ENCODE results near the gene C13orf46. TPM values are rescaled to one million over a fixed set of nuclear protein-coding genes. Genes with fewer than 3 reads are reported as not detected.

The C13orf46 gene
- total and polyA plus RNA-seq, 4 experiments from 2014 or later = 1.5 to 14.2 (median 13.9) TPM; not detected in 1

- Mint-ChIP-seq H3K4me3 (no peak overlapping the region), H3K4me1 (peaks cover 0 to 6% (median under 1%) of the 10 kb centered on the region in 4 donors), H3K36me3 (peaks cover 37 to 51% of the 10 kb centered on the region in 2 donors), H3K9me3 (peaks cover 0 to 1% (median 0%) of the 10 kb centered on the region in 8 donors), H3K27ac (peak overlapping the region in 2 of 7 donors; percentile 17 to 30), H3K27me3 (no peaks in the 10 kb centered on the region)
- no peaks in the 10 kb centered on the region for H3K27me3 ChIP-seq (ENCODE audit: insufficient read depth, low read length)
- POLR2A ChIA-PET (ENCODE audit: partially characterized antibody) = interaction anchor here (0.6 to 1.4 kb wide), 6 partner anchors 9 to 293 kb away, joined by 3 to 4 read pairs (median 3); no protein-coding TSS in a partner anchor
- H3K36me3 ChIP-seq (ENCODE audit: insufficient read depth, low read length) = peaks cover 46% of the 10 kb centered on the region
- no peaks in the 10 kb centered on the region for H3K4me1 ChIP-seq (ENCODE audit: insufficient read depth, low read length)
- no peak overlapping the region for H3K4me3 ChIP-seq (ENCODE audit: low read length in 2 of 2)
- no peaks in the 10 kb centered on the region for H3K9me3 ChIP-seq (ENCODE audit: control insufficient read depth in 1 of 2, low read length in 2 of 2)
- no peak overlapping the region for H3K27ac ChIP-seq (ENCODE audit: low read depth, low read length)
- intact Hi-C loops (cut with micrococcal nuclease) = loop anchor here (10.0 kb wide), 1 partner anchor 62 kb away; no protein-coding TSS in a partner anchor
- peak in 1 of 5 donors; percentile 33 for DNase-seq
- CTCF ChIA-PET (ENCODE audit: partially characterized antibody) = interaction anchor here (1.0 kb wide), 1 partner anchor 9 kb away, joined by 3 read pairs; no protein-coding TSS in a partner anchor
Measured at GRCh38 chr13:114002771-114003321, 29.0 kb upstream of the C13orf46 start.

- Mint-ChIP-seq H3K4me3 (no peak overlapping the region), H3K27ac (peak overlapping the region in 2 of 7 donors; percentile 30 to 55), H3K9me3 (peaks cover 0 to 3% (median 0%) of the 10 kb centered on the region in 8 donors), H3K27me3 (no peaks in the 10 kb centered on the region), H3K36me3 (peaks cover 43 to 55% of the 10 kb centered on the region in 2 donors), H3K4me1 (peaks cover 0 to 6% (median under 1%) of the 10 kb centered on the region in 4 donors)
- H3K9me3 ChIP-seq (ENCODE audit: control insufficient read depth in 1 of 2, low read length in 2 of 2) = no peaks in the 10 kb centered on the region
- intact Hi-C loops (cut with micrococcal nuclease) = loop anchor here (10.0 kb wide), 1 partner anchor 63 kb away; no protein-coding TSS in a partner anchor
- CTCF ChIA-PET (ENCODE audit: partially characterized antibody) = no interaction called here
- no peaks in the 10 kb centered on the region for H3K4me1 ChIP-seq (ENCODE audit: insufficient read depth, low read length)
- POLR2A ChIA-PET (ENCODE audit: partially characterized antibody) = no interaction called here
- peaks cover 53% of the 10 kb centered on the region for H3K36me3 ChIP-seq (ENCODE audit: insufficient read depth, low read length)
- H3K4me3 ChIP-seq (ENCODE audit: low read length in 2 of 2) = no peak overlapping the region
- H3K27me3 ChIP-seq (ENCODE audit: insufficient read depth, low read length) = no peaks in the 10 kb centered on the region
- H3K27ac ChIP-seq (ENCODE audit: low read depth, low read length) = no peak overlapping the region
- no peak for DNase-seq
Measured at GRCh38 chr13:114002009-114002544, 28.2 kb upstream of the C13orf46 start.

- H3K4me3 ChIP-seq (ENCODE audit: low read length in 2 of 2) = no peak overlapping the region
- intact Hi-C loops (cut with micrococcal nuclease) = loop anchor here (10.0 kb wide), 1 partner anchor 63 kb away; no protein-coding TSS in a partner anchor
- no peaks in the 10 kb centered on the region for H3K27me3 Mint-ChIP-seq
Measured at GRCh38 chr13:114001331-114002008, 27.6 kb upstream of the C13orf46 start.

GRCh38 chr13:114000151-114001040 is 26.5 kb upstream of the C13orf46 start:
- peak in 1 of 5 donors; percentile 20 for DNase-seq
- Histone ChIP-seq H3K4me1 (ENCODE audit: insufficient read depth, low read length) (no peaks in the 10 kb centered on the region), H3K36me3 (ENCODE audit: insufficient read depth, low read length) (peaks cover 64% of the 10 kb centered on the region), H3K27me3 (ENCODE audit: insufficient read depth, low read length) (no peaks in the 10 kb centered on the region), H3K27ac (ENCODE audit: low read depth, low read length) (no peak overlapping the region), H3K4me3 (ENCODE audit: low read length in 2 of 2) (no peak overlapping the region), H3K9me3 (ENCODE audit: control insufficient read depth in 1 of 2, low read length in 2 of 2) (no peaks in the 10 kb centered on the region)
- ChIA-PET POLR2A (ENCODE audit: partially characterized antibody) (no interaction called here), CTCF (ENCODE audit: partially characterized antibody) (no interaction called here)
- peaks cover 0 to 6% (median under 1%) of the 10 kb centered on the region in 4 donors for H3K4me1 Mint-ChIP-seq
- no peak overlapping the region for H3K4me3 Mint-ChIP-seq
- H3K27me3 Mint-ChIP-seq = no peaks in the 10 kb centered on the region
- H3K36me3 Mint-ChIP-seq = peaks cover 44 to 60% of the 10 kb centered on the region in 2 donors
- H3K27ac Mint-ChIP-seq = peak overlapping the region in 5 of 7 donors; percentile 10 to 78 (median 66)
- intact Hi-C loops (cut with micrococcal nuclease) = loop anchor here (10.0 kb wide), 1 partner anchor 64 kb away; no protein-coding TSS in a partner anchor
- H3K9me3 Mint-ChIP-seq = peaks cover 0 to 4% (median 0%) of the 10 kb centered on the region in 8 donors

More at GRCh38 chr13:114001331-114002008, 27.6 kb upstream of the C13orf46 start:
- POLR2A ChIA-PET (ENCODE audit: partially characterized antibody) = no interaction called here
- H3K4me1 Mint-ChIP-seq = peaks cover 0 to 6% (median under 1%) of the 10 kb centered on the region in 4 donors
- peak overlapping the region in 2 of 7 donors; percentile 55 to 66 for H3K27ac Mint-ChIP-seq
- Histone ChIP-seq H3K27ac (ENCODE audit: low read depth, low read length) (no peak overlapping the region), H3K27me3 (ENCODE audit: insufficient read depth, low read length) (no peaks in the 10 kb centered on the region), H3K9me3 (ENCODE audit: control insufficient read depth in 1 of 2, low read length in 2 of 2) (no peaks in the 10 kb centered on the region), H3K4me1 (ENCODE audit: insufficient read depth, low read length) (no peaks in the 10 kb centered on the region), H3K36me3 (ENCODE audit: insufficient read depth, low read length) (peaks cover 59% of the 10 kb centered on the region)
- H3K9me3 Mint-ChIP-seq = peaks cover 0 to 4% (median 0%) of the 10 kb centered on the region in 8 donors
- peaks cover 44 to 60% of the 10 kb centered on the region in 2 donors for H3K36me3 Mint-ChIP-seq
- peak in 1 of 5 donors; percentile 35 for DNase-seq
- CTCF ChIA-PET (ENCODE audit: partially characterized antibody) = no interaction called here
- H3K4me3 Mint-ChIP-seq = no peak overlapping the region

- H3K27ac Mint-ChIP-seq = peak overlapping the region in 1 of 7 donors; percentile 73
- H3K4me3 Mint-ChIP-seq = no peak overlapping the region
- POLR2A ChIA-PET (ENCODE audit: partially characterized antibody) = no interaction called here
- DNase-seq = no peak
- H3K9me3 Mint-ChIP-seq = peaks cover 0 to 4% (median 0%) of the 10 kb centered on the region in 8 donors
- H3K27me3 Mint-ChIP-seq = no peaks in the 10 kb centered on the region
- no peaks in the 10 kb centered on the region for H3K4me1 ChIP-seq (ENCODE audit: insufficient read depth, low read length)
- H3K9me3 ChIP-seq (ENCODE audit: control insufficient read depth in 1 of 2, low read length in 2 of 2) = no peaks in the 10 kb centered on the region
- H3K4me3 ChIP-seq (ENCODE audit: low read length in 2 of 2) = no peak overlapping the region
- H3K36me3 ChIP-seq (ENCODE audit: insufficient read depth, low read length) = peaks cover 69% of the 10 kb centered on the region
- intact Hi-C loops (cut with micrococcal nuclease) = no loop called here
- peaks cover 0 to 2% (median under 1%) of the 10 kb centered on the region in 4 donors for H3K4me1 Mint-ChIP-seq
- CTCF ChIA-PET (ENCODE audit: partially characterized antibody) = no interaction called here
- H3K27ac ChIP-seq (ENCODE audit: low read depth, low read length) = no peak overlapping the region
- H3K27me3 ChIP-seq (ENCODE audit: insufficient read depth, low read length) = no peaks in the 10 kb centered on the region
- peaks cover 37 to 57% of the 10 kb centered on the region in 2 donors for H3K36me3 Mint-ChIP-seq
Measured at GRCh38 chr13:113999618-113999910, 25.7 kb upstream of the C13orf46 start.

- peak in 1 of 5 donors; percentile 32 for DNase-seq
- Mint-ChIP-seq H3K36me3 (peaks cover 39 to 58% of the 10 kb centered on the region in 2 donors), H3K4me3 (peak overlapping the region in 1 of 8 donors; percentile 32), H3K27me3 (no peaks in the 10 kb centered on the region), H3K27ac (peak overlapping the region in 2 of 7 donors; percentile 29 to 73), H3K4me1 (peaks cover 0 to 2% (median 0%) of the 10 kb centered on the region in 4 donors), H3K9me3 (peaks cover 0 to 8% (median 0%) of the 10 kb centered on the region in 8 donors)
- Histone ChIP-seq H3K36me3 (ENCODE audit: insufficient read depth, low read length) (peaks cover 74% of the 10 kb centered on the region), H3K4me1 (ENCODE audit: insufficient read depth, low read length) (no peaks in the 10 kb centered on the region), H3K27me3 (ENCODE audit: insufficient read depth, low read length) (no peaks in the 10 kb centered on the region), H3K4me3 (ENCODE audit: low read length in 2 of 2) (no peak overlapping the region), H3K9me3 (ENCODE audit: control insufficient read depth in 1 of 2, low read length in 2 of 2) (no peaks in the 10 kb centered on the region), H3K27ac (ENCODE audit: low read depth, low read length) (no peak overlapping the region)
- intact Hi-C loops (cut with micrococcal nuclease) = no loop called here
- ChIA-PET POLR2A (ENCODE audit: partially characterized antibody) (no interaction called here), CTCF (ENCODE audit: partially characterized antibody) (no interaction called here)
Measured at GRCh38 chr13:113998781-113999617, 25.1 kb upstream of the C13orf46 start.
